Stimulated activated CD4-positive, alpha-beta T cell treated with anti-CD3 and anti-CD28 coated beads, Interleukin-4, amount 100 ng/mL, for 4 hours (primary cell): Measurements from ENCODE around the gene PBX3.
"Not testable (repeated sequence)": the region's sequence is repeated elsewhere in the genome, so short reads cannot be mapped to it uniquely, and the experiment has no call there.

Experiments
- DNase-seq, 2 experiments: peaks; one replicate each; pipeline ENCODE4 v3.0.0-alpha.2; 2020

PBX3 gene

DNA sequence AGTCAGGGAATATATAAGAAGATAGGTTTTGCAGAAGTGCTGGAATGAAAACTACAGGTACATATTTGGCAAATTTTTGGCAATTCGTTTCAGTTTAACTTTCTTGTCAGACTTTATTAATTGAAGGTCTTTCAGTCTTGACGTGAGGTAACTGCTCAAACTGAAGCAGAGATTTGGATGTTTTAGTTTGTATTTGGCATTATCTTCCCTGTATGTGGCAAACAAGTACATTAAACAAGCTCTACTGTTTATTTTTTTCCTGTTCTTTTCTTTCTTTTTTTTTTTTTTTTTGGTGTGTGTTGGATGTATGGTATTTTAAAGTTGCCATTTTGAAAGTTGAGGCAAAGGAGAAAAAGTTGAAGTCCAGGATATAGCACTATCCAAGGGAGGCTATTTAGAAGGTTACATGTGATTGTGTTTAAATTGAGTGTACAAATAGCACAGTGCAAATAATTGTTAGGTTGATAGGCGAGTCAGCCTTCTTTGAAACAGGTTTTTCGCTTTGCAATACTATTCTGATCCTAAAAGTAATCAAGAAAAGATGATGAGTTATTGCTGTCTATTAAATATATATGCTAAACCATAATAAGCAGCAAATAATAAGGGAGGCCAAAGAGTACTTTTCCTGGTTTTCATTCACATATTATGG, 2.2 kb downstream of the PBX3 start:
- DNase-seq: no peak

DNA sequence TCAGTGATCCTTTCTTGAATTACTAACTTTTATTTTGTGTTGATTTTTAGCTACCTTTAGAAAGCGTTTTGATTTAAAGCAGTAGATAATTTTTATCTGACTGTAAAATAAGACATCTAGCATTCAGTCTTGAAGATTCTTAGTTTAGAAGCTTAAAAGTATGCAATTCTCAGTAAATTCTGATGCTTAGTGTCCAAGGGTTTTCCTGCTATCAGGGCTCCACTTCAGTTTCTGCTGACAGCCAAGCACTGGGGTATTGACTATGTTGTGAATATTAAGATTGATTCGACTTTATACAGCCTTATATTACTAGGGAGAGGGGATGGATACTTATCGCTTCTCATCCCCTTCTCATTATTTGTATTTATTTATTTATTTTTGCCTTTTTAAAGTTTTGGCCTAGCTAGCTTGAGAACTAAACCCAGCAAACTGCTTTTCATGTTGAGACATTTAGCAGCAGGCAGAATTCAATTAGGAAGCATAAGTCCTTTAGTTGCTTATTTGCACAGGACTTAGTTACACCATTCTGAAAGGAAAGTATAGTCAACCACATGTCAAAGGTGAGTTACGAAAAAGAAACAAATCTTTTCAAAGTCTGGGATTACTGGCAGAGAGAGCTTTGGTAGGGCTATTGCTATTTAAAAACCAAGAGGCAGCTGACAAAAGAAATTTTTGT, 2.9 kb downstream of the PBX3 start:
- no peak for DNase-seq

DNA sequence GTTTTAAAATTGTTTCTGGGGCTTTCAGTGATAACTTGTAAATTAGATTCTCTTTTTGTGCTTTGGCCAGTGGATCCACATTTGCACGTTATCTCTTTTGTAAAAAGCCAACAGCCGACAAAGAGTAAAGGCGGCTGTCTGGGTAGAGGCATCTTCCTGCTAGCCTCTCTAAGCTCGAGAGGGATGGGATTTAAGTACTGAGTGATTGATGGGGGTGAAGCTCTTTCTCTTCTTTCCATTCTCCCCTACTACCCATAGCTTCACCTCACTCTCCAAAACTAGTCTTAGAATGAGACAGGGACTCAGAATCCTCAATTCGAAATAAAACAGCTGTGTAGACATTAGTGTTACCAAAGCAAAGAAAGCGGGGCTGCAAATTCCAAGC, 3.4 kb downstream of the PBX3 start:
- no peak for DNase-seq

DNA sequence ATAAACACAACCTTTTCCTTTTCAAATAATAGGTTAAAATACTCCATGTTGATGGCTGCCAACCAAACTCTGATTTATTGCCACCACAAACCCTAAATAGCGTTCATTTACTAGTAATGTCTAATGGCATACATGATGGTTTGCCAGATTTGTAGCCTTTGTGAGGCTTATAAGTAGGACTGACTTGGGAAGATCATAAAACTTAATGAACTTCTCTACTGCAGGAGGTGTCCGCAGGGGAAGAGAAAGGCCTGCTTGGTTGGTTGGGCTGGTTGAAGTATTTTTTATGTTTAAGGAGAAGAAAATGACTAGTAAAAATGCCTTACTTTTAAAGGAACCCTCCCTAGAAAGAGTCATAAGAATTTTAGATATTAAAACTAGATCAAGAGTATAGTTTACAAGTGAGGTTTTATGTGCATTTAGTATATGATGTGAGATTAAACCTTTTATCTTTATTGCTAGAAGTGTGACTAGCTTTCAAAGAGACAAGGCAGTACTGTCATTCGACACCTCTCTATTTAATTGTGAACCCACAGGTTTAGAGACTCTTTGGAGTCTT, 5.0 kb downstream of the PBX3 start:
- no peak for DNase-seq

DNA sequence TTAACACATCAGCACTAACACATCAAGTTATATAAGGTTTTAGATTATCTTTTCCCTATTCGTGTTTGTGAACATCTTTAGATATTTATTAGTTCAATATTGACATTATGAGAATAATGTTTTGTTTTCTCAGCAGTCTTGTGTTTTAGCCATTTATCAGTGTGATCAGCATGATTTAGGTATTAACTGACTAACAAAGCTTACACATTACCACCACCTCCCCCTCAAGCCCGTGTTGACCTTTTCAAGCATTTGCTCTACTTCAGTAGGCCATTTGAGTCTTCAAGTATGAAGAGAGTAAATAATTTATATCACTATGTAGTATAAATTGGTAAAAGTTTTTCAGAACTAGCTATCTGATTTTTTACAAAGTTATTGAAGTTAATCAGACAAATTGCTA, 6.9 kb downstream of the PBX3 start:
- DNase-seq: no peak

DNA sequence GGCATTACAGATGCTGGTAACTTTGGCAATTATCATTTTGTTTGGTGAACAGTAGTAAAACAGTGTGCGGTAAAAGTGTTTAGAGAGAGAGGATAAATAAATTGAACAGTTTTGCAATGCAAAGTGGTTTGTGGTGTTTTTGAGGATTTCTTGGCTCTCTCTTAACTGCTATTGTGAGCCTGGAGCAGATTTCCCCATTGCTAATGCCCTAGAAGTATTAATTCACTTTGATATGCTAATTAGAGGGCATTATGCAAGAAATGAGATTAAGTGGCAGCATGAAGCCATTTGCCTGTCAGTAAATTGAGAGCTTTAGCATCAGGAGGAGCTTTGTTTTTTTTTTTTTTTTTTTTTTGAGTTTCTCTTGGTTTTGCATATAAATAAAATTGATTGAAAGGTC, 8.2 kb downstream of the PBX3 start:
- no peak for DNase-seq

DNA sequence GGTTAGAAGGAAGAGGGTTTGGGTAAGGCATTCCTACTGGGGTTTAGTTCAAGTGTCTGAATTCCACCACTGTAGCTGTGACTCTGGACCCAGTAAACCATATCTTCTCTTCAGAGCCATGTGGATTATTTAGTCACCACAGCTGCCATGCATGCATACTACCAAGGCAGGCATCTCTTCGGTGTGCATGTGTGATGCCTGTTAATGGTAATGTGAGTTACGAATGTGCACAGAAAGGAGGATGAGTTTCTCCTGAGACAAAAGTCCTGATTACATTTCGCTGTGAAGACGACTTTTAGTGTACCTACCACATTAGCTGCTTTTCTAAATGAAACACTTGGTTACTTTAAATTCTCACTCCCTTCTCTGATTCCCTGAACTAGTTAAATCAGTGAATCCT, 9.3 kb downstream of the PBX3 start:
- no peak for DNase-seq

DNA sequence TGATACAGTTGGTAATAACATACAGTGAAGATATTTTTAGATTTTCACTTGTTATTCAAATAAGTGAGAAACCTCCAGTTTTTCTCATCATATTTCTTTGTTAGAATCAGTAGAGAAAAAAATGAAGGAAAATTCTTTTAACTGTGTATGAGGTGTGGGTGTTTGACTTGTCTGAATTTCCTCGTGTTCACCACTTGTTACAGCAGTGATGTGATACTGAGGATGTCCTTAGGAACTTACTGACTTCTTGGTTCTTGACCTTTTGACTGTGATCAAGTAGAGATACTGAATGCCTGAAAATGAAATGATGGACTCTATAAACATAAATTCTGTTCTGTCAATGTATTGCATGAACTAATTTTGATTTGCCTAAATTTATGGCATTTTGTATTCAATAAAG, 10.7 kb downstream of the PBX3 start:
- no peak for DNase-seq

DNA sequence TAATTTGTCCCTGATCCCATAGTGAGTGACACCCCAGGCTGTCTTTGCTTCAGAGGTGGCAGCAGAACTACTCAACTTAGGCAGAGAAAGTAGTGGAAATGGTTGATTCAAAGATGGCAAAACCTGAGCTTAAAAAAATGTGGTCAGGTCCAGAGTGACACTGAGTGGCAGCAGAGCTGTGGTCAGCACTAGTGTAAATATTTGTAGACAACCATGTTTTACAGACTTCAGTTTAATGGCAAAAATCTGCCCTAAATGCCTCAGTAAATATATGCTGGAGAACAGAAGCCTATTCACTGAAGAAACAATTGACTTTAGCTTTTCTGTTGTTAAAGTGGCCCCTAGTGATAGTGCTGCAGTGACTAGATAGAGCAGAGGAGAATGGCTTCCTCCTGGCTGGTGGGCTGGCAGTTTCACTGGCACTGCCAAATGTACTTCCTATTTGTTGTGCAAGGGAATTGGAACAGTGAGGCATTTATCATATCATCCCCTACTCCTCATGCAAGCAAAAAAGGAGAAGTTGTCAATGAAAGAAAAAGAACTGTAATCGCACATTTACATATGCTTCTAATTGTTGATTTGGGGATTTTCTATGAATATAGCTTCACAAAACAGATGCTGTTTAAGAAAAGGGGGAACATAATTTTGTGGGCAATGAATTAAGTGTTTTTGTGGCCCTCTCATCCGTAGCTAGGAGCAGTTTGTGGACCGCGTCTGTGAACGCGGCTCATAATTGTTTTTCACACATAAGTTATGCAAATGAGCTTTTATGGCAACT, 12.0 kb downstream of the PBX3 start:
- DNase-seq: no peak

DNA sequence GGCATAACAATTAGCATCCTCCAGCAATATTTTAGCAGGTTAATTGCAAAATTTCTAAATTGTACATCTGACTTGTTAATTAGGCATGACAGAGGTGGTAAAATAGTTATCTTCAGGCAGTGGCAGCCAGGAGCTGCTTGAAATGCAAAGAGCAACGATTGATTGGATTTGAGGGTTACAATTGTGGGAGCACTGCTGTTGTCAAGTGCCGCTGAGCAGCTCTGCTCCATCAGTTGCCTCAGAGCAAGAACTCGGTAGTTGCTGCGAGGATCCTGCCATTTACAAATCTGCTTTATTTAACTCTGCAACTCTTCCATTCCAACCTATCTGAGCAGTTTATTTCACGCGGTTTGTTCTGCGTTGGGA, 12.6 kb downstream of the PBX3 start:
- no peak for DNase-seq

DNA sequence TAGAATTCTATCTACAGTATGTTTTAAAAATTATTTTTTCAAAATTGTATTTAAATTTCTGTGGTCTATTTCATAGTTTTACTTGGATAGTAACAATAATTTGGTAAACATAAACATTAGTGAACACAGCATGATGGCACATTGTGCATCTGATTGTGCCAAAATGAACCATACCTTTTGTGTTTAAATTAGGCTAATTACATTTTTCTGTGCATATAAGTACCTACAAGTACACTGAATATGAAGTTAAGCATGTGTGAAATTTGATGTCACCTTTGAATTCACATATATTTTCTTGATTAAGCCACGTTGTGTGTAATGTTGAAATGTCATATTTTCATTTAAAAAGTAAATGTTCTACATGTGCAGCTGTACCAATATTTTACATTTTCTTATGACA, 13.4 kb downstream of the PBX3 start:
- no peak for DNase-seq

DNA sequence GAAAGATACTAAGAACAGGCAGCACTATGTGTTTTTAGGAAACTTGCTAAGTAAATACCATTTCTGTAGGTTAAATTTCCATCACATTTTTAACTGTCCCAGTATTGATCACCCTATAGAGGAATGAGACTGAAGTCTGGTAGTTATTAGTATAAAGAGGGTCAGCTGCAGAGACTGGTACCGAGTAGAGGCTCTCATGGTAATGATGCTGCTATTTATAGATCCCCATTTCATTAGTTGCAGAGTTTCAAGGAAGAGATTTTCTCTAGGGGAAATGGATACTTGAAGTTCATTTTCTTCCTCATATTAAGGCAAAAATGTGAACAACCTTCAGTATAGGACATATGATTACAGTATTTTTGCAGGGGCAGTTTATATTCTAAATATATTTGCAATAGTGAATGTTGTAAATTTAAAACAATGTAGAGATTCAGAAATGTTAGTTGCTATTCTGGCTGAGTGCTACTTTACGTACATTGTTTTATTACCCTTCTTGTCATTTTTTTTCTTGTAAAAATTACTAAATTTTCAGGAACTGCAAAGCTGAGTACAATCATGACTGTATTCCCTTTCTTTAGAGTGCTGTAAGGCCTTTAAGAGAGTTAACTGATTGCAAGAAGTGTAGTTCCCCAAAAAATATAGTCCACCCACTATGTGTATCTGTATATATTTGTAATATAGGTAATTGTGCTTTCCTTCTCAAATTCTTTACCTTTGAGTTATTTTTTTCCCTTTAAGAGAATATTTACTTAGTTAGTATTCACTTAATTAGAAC, 14.7 kb downstream of the PBX3 start:
- DNase-seq: no peak

DNA sequence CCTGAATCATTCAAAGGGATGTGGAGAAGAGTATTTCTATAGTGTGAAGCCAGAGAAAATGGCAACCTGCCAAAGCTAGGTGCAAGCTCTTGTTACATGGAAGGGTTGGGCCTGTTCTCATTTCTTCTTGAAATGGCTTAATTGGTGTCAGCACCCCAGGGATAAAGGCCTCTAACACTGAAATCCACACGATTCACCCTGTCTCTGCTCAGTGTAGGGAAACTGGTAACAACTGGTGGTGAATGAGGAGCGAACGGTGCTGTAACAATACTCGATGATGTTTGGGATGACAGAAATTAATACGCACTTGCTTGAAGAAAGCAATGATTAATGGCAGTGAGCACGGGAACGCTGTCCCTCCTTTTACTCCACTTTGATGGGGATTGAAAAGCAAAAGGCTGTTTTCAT, 16.2 kb downstream of the PBX3 start:
- DNase-seq: no peak

DNA sequence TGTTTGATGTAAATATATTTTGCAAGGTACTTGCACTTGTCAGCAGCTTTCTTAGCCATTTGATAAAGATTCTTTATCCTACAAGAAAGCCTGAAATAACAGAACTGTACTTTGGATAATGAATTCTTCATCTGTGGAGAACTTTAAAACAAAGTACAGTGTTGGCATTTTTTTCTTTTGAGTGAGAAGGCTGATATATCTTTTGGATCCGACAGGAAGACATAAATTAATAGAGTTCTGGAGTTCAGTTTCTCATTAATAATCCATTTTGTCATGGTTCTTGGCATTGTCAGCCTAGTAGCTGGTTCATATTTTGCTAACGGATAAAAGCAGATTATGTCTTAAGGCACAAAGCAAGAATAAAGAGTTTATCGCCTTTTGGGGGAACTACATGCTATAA, 17.0 kb downstream of the PBX3 start:
- DNase-seq: no peak

DNA sequence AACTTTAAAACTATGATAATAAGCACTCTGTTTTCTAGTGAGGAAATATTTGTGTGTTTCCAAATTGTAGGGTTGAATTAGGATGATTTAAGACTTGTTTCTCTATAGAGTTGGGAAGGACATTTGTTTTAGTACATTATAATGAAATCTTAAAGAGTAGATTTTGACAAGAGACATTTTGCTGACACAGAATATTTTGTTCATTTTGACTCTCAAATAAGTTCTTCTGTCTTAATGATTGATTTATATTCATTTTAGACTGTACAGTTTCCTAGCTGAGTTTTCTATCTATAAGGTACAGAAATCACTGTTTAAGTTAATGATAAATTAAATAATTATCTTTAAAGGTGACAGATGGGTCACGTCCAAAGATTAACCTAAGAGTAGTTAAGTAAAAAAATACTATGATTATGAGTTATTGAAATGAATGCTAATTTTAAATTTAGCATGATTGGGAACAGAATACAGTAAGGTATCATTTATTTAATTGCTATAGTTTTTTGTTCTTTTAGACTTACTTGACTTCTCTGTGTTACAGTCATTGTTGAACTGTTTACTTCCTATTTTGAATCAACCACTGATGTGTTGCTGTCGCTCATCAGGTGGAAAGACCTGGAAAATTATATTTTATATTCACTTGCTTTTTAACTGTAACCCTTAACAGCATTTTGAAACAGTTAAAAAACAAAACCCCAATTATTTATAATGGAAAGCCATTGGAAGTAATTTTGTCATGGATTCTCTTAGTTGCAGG, 19.5 kb downstream of the PBX3 start:
- DNase-seq: no peak

DNA sequence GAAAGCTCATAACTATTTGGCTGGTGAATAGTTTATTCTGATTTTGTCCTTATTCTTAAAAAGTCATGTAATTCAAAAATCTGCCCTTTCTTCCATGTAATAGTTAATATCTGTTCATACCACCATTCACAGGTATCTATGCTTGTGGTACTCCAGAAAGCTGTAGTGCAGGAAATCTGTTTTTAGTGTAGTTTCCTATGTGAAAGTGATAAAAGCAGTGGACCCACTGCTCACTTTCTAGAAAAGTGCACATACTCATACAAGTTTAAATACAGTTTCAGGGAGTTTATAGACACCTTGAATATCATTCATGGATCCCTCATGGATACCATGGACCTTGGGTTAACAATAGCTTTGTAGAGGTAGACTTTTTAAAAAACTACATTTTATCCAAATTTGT, 20.2 kb downstream of the PBX3 start:
- no peak for DNase-seq

DNA sequence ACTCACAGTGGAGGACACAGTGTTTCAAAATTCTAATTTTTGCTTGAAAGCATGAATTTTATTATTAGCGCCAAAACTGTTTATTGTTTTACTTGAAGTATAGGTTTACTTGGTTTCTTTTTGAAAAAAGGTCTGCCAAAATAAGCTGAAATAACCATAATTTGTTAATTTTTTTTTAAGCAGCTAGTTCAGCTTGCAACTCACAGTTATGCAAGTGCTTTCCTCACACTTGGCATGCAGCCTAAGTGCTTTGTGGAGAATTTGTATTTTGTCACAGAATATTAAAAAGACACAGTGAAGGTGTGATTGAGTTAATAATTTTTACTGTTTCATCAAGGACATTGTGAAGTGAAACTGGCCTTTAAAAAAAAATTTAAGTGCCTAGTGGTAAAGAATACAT, 21.6 kb downstream of the PBX3 start:
- DNase-seq: no peak

DNA sequence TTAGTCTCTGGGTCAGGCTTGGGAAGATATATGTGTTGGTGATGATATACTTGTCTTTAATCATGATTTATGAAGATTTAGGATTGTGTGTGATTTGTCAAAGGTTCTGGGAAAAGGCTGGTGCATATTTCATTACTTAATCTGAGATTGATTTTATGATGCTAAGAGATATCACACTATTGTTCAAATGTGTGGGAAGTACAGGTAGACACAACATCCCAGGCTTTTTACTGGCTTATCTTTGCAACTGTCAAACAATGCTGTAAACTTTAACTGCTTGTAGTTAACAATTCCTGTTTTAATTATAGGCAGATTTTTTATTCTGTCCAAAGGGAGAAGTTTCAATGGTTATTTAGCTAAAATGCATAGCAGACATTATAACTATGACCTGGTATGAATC, 23.9 kb downstream of the PBX3 start:
- no peak for DNase-seq

DNA sequence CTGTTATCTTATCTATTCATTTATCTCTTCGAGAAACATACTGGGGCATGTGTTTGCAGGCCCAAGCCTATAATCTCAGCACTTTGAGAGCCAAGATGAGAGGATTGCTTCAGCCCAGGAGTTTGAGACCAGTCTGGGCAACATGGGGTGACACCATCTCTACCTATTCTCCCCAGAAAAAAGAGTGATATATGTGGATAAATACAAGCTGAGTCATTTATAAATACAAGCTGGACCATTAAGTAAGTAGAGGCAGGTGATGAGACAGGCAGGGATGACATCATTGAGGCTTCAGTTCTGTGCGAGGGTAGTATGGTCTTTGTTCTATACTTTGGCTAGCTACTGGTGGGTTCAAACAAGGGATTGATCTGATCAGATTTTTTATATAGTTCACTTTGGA, 25.6 kb downstream of the PBX3 start:
- no peak for DNase-seq

DNA sequence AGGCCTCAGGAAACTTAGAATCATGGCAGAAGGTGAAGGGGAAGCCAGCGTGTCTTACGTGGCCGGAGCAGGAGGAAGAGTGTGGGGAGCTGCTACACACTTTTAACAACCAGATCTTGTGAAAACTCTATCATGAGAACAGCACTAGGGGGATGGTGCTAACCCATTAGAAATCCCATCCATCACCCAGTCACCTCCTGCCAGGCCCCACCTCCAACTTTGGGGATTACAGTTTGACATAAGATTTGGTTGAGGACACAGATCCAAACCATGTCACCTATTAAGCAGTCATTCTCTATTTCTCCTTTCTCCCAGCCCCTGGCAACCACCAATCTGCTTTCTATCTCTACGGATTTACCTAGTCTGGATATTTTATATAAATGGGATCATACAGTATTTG, 26.9 kb downstream of the PBX3 start:
- no peak for DNase-seq

DNA sequence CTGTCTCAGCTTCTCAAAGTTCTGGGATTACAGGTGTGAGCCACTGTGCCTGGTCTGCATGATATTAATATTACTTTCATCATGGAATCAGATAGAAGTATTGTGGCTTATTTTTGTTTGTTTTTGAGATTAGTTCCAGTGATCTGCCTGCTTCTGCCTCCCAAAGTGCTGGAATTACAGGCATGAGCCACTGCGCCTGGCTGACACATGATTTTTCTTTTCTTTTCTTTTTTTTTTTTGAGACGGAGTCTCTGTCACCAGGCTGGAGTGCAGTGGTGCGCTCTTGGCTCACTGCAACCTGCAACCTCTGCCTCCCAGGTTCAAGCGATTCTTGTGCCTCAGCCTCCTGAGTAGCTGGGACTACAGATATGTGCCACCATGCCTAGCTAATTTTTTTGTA, 29.6 kb downstream of the PBX3 start:
- not testable (repeated sequence) for DNase-seq

DNA sequence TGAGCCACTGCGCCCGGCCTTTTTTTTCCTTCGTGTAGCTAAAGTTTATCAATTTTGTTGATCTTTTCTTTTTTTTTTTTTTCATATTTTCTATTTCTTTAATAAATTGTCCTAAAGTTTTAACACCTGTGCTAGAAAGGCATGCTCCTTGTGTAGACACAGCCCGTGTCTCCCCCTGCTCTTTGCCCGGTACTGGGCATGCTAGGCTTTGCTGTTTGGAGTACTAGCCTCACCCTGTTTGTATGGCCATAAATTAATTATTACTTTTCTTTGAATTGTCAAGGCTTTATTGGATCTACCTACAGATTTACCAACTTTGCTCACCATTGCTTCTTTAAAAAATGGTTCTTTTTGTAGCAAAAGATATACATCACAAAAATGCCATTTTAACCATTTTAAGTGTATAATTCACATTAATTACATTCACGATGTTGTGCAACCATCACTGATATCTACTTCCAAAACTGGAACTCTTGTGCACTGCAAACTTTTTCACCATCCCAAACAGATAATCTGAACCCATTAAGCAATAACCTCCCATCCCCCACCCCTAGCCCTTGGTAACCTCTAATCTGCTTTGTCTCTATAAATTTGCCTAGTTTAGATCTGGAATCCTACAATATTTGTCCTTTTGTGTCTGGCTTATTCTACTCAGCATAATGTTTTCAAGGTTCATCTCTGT, 31.5 kb downstream of the PBX3 start:
- not testable (repeated sequence) for DNase-seq
